Kidney (tissue), 2 donors: ENCODE measurements around the gene KCTD14. TPM values are rescaled to one million over a fixed set of nuclear protein-coding genes. Genes with fewer than 3 reads are reported as not detected.

Source experiments
- polyA plus RNA-seq: library from polyadenylated mRNA; stranded (reverse); fragments of 350-450 nt; fragmentation: Illumina TruSeq; extraction: RNeasy Lipid Tissue Mini Kit (QIAGEN cat#74804); gene quantifications from one replicate; pipeline ENCODE4 v1.2.3, GENCODE V29; 2014; ENCODE audit warnings: low read depth, low replicate concordance; ENCODE audit not compliant: insufficient read depth
- total RNA-seq: library from RNA; stranded (reverse); fragmentation: NEBNext Ultra II Directional; extraction: Animal tissue kit (Norgen Biotek cat#: 25700); gene quantifications from one replicate; pipeline ENCODE4 v1.2.1, GENCODE V29; 2021
- donor health status: DM: yes; HTN: yes; CAD: no.

The KCTD14 gene
- total and polyA plus RNA-seq, 2 donors from 2014 or later: 13.7 to 14.8 TPM

Other genes starting within 250 kb of the KCTD14 start
- 71.9 TPM for gene RSF1, start 202.6 kb downstream of the KCTD14 start, total RNA-seq
- gene RSF1, start 202.6 kb downstream of the KCTD14 start, polyA plus RNA-seq: 7.9 TPM
- gene AAMDC, start 202.1 kb downstream of the KCTD14 start, total RNA-seq: 35.8 TPM
- 70.8 TPM for gene AAMDC, start 202.1 kb downstream of the KCTD14 start, polyA plus RNA-seq
- 34.6 TPM for gene INTS4, start 28.6 kb downstream of the KCTD14 start, total RNA-seq
- gene INTS4, start 28.6 kb downstream of the KCTD14 start, polyA plus RNA-seq: 16.7 TPM
- gene THRSP, start 40.6 kb upstream of the KCTD14 start, total RNA-seq: not detected
- gene THRSP, start 40.6 kb upstream of the KCTD14 start, polyA plus RNA-seq: 6.4 TPM
- 166 TPM for gene NDUFC2, start 56.6 kb upstream of the KCTD14 start, total RNA-seq
- gene NDUFC2, start 56.6 kb upstream of the KCTD14 start, polyA plus RNA-seq: 457 TPM
- 34.1 TPM for gene ALG8, start 116.3 kb upstream of the KCTD14 start, total RNA-seq
- 49.7 TPM for gene ALG8, start 116.3 kb upstream of the KCTD14 start, polyA plus RNA-seq
- gene KCTD21, start 165.3 kb upstream of the KCTD14 start, total RNA-seq: 7.9 TPM
- gene KCTD21, start 165.3 kb upstream of the KCTD14 start, polyA plus RNA-seq: 6.0 TPM
- 7.7 TPM for gene USP35, start 165.6 kb upstream of the KCTD14 start, total RNA-seq
- gene USP35, start 165.6 kb upstream of the KCTD14 start, polyA plus RNA-seq: 4.0 TPM